GM19238 (cell line): ENCODE results near the gene RBPJ.
"Not testable (repeated sequence)": the region's sequence is repeated elsewhere in the genome, so short reads cannot be mapped to it uniquely, and the experiment has no call there.

ENCODE experiments used
- DNase-seq: peaks from one replicate; pipeline ENCODE4 v3.0.0; 2011; ENCODE audit warnings: low spot score; ENCODE audit not compliant: insufficient read length

Gene RBPJ

GRCh38 chr4:26300314-26301307 is 20.2 kb upstream of the RBPJ start:
- DNase-seq: no peak

GRCh38 chr4:26302031-26302899 is 18.5 kb upstream of the RBPJ start:
- no peak for DNase-seq

- DNase-seq: no peak
These were observed 17.8 kb upstream of the RBPJ start for GRCh38 chr4:26303008-26303407.

- DNase-seq: no peak
These were observed 13.6 kb upstream of the RBPJ start for GRCh38 chr4:26307037-26307800.

- DNase-seq: no peak
These were observed 12.2 kb upstream of the RBPJ start for GRCh38 chr4:26308568-26308967.

- DNase-seq: no peak
These were observed 10.6 kb upstream of the RBPJ start for GRCh38 chr4:26310264-26310663.

- no peak for DNase-seq
These were observed 9.2 kb upstream of the RBPJ start for GRCh38 chr4:26311633-26312032.

GRCh38 chr4:26315316-26315932 is 5.4 kb upstream of the RBPJ start:
- DNase-seq: not testable (repeated sequence)

GRCh38 chr4:26317766-26318165 is 3.0 kb upstream of the RBPJ start:
- no peak for DNase-seq

- DNase-seq: peak; percentile 91
These were observed 1.3 kb upstream of the RBPJ start for GRCh38 chr4:26319467-26319948.

- DNase-seq: peak; percentile 39
These were observed 771 bp upstream of the RBPJ start for GRCh38 chr4:26319949-26320537.

GRCh38 chr4:26321373-26322221 is 783 bp downstream of the RBPJ start:
- DNase-seq: peak; percentile 26

GRCh38 chr4:26322346-26322745 is 1.5 kb downstream of the RBPJ start:
- no peak for DNase-seq

- no peak for DNase-seq
These were observed 3.0 kb downstream of the RBPJ start for GRCh38 chr4:26323821-26324220.

GRCh38 chr4:26325191-26325590 is 4.4 kb downstream of the RBPJ start:
- DNase-seq: no peak

GRCh38 chr4:26326791-26327190 is 6.0 kb downstream of the RBPJ start:
- no peak for DNase-seq

GRCh38 chr4:26330186-26330787 is 9.5 kb downstream of the RBPJ start:
- no peak for DNase-seq

- no peak for DNase-seq
These were observed 10.1 kb downstream of the RBPJ start for GRCh38 chr4:26330946-26331345.

GRCh38 chr4:26331380-26331950 is 10.7 kb downstream of the RBPJ start:
- no peak for DNase-seq
